IPS-NIHi7 (cell line): ENCODE data around the gene CIB4.
A peak's percentile ranks its signal among the peaks of the same experiment; 100 is the strongest.

ENCODE experiments used
- DNase-seq: peaks from one replicate; pipeline ENCODE4 v3.0.0; 2012; ENCODE audit warnings: mixed read lengths; ENCODE audit errors: extremely low spot score

The CIB4 gene

GRCh38 chr2:26607698-26608097 lies 33.5 kb downstream of the CIB4 start:
- DNase-seq = no peak

- DNase-seq = no peak
Measured at GRCh38 chr2:26606847-26607190, 34.3 kb downstream of the CIB4 start.

- DNase-seq = no peak
Measured at GRCh38 chr2:26605999-26606846, 34.9 kb downstream of the CIB4 start.

- peak; percentile 78 for DNase-seq
Measured at GRCh38 chr2:26605195-26605998, 35.8 kb downstream of the CIB4 start.

- DNase-seq = no peak
Measured at GRCh38 chr2:26602575-26602974, 38.6 kb downstream of the CIB4 start.

GRCh38 chr2:26599387-26599786 lies 41.8 kb downstream of the CIB4 start:
- DNase-seq = no peak

GRCh38 chr2:26598996-26599373 lies 42.2 kb downstream of the CIB4 start:
- no peak for DNase-seq

- DNase-seq = no peak
Measured at GRCh38 chr2:26598336-26598995, 42.7 kb downstream of the CIB4 start.

GRCh38 chr2:26597197-26597596 lies 44.0 kb downstream of the CIB4 start:
- DNase-seq = no peak

GRCh38 chr2:26595146-26595545 lies 46.0 kb downstream of the CIB4 start:
- no peak for DNase-seq

GRCh38 chr2:26591619-26592505 lies 49.3 kb downstream of the CIB4 start:
- no peak for DNase-seq

- no peak for DNase-seq
Measured at GRCh38 chr2:26590980-26591618, 50.1 kb downstream of the CIB4 start.

- no peak for DNase-seq
Measured at GRCh38 chr2:26590508-26590907, 50.7 kb downstream of the CIB4 start.

GRCh38 chr2:26588576-26588975 lies 52.6 kb downstream of the CIB4 start:
- no peak for DNase-seq

GRCh38 chr2:26587994-26588393 lies 53.2 kb downstream of the CIB4 start:
- no peak for DNase-seq

- no peak for DNase-seq
Measured at GRCh38 chr2:26585966-26586365, 55.2 kb downstream of the CIB4 start.

- no peak for DNase-seq
Measured at GRCh38 chr2:26585100-26585499, 56.1 kb downstream of the CIB4 start.

- no peak for DNase-seq
Measured at GRCh38 chr2:26584656-26585055, 56.5 kb downstream of the CIB4 start.

GRCh38 chr2:26584191-26584590 lies 57.0 kb downstream of the CIB4 start:
- no peak for DNase-seq

GRCh38 chr2:26583381-26583911 lies 57.7 kb downstream of the CIB4 start:
- no peak for DNase-seq

GRCh38 chr2:26582890-26583289 lies 58.3 kb downstream of the CIB4 start:
- DNase-seq = no peak
